Muscle layer of duodenum (tissue), 2 donors: Measurements from ENCODE around the gene C4orf50.

Experiments
- H3K27ac ChIP-seq: one replicate; pipeline ENCODE4 v1.7.0; 2013; ENCODE audit warnings: mild to moderate bottlenecking, low read length
- H3K27me3 ChIP-seq: one replicate; pipeline ENCODE4 v1.7.0; 2013; ENCODE audit warnings: low read depth, mild to moderate bottlenecking, control low read depth, low read length
- H3K36me3 ChIP-seq, 2 donors: one replicate each; pipeline ENCODE4 v1.7.0; 2013; ENCODE audit warnings: low read length in 2 of 2, control low read depth in 1 of 2, mild to moderate bottlenecking in 1 of 2; ENCODE audit not compliant: insufficient read depth in 2 of 2, control insufficient read depth in 1 of 2
- H3K4me1 ChIP-seq, 2 donors: one replicate each; pipeline ENCODE4 v1.7.0; 2013; ENCODE audit warnings: low read length in 2 of 2, mild to moderate bottlenecking in 2 of 2, control low read depth in 1 of 2, moderate library complexity in 1 of 2; ENCODE audit not compliant: insufficient read depth in 2 of 2, control insufficient read depth in 1 of 2
- H3K4me3 ChIP-seq, 2 donors: one replicate each; pipeline ENCODE4 v1.7.0; 2013; ENCODE audit warnings: low read length in 2 of 2, low read depth in 1 of 2, mild to moderate bottlenecking in 1 of 2
- H3K9me3 ChIP-seq, 2 donors: one replicate each; pipeline ENCODE4 v1.7.0; 2013; ENCODE audit warnings: low read length in 2 of 2, control low read depth in 1 of 2, mild to moderate bottlenecking in 1 of 2; ENCODE audit not compliant: control insufficient read depth in 1 of 2
- donor health status: healthy.

The C4orf50 gene

DNA sequence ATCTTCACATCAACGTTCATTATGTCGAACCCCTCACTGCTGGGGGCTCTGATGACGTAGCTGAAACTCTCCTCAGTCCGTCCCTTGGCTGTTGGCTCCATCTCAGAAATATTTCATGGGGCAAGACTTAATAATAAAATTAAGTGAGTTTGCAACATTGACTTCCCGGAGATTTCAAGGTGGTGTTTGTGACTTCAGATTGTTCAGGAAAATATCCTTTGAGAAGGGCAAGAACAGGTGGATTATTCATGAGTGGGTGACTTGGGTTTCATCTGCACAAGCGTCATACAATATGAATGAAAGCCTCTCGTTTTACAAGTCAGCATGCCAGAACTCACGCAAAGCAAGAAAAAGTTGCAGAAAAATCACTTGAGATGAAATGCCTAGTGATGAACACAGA is at the start of gene C4orf50:
C4orf50 (minus strand) TSS at position 101 of the 400 bp plus-strand sequence.
- no peaks in the 10 kb centered on the region for H3K36me3 ChIP-seq
- no peaks in the 10 kb centered on the region for H3K9me3 ChIP-seq
- no peak within 1 kb of the TSS for H3K4me3 ChIP-seq
- no peaks in the 10 kb centered on the region for H3K4me1 ChIP-seq
- no peak within 1 kb of the TSS for H3K27ac ChIP-seq
- H3K27me3 ChIP-seq, result no peaks in the 10 kb centered on the region

DNA sequence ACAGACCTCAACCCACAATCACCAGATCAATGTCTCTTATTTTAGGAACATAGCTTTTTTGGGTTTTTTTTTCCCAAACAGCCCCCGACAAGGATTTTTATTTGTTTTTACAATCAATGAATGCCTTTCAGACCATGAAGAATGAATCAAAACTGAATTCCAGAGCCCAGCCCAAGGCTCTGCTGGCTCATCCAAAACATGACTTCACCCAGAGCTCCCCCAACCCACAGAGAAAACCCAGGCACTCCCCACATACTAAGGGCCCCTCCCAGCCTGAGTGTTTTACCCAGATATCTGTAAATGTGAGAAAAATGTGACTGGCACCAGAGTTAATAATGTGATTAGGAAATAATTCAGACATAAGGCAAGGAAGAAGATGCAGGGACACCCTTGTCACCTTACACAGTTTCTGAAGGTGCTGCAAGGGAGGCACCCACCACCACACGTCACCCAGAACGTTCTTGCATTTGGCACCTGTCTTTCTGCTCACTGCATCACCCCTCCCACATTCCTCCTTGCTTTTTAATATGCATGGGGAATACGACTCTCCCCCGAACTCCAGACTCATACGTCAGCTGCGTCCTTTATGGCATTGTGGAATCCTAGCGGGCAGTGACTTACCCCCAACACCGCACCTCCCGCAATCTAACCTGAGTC is 47.8 kb upstream of the C4orf50 start:
- H3K27me3 ChIP-seq, result no peaks in the 10 kb centered on the region
- H3K4me3 ChIP-seq, result no peak overlapping the region
- no peaks in the 10 kb centered on the region for H3K36me3 ChIP-seq
- no peaks in the 10 kb centered on the region for H3K9me3 ChIP-seq
- H3K4me1 ChIP-seq, result no peaks in the 10 kb centered on the region
- no peak overlapping the region for H3K27ac ChIP-seq

GRCh38 chr4:6065166-6065565 is 46.9 kb upstream of the C4orf50 start:
- peaks cover 0 to 4% of the 10 kb centered on the region in 2 donors for H3K9me3 ChIP-seq
- H3K36me3 ChIP-seq, result no peaks in the 10 kb centered on the region
- no peak overlapping the region for H3K4me3 ChIP-seq
- no peaks in the 10 kb centered on the region for H3K27me3 ChIP-seq
- no peaks in the 10 kb centered on the region for H3K4me1 ChIP-seq
- H3K27ac ChIP-seq, result no peak overlapping the region

DNA sequence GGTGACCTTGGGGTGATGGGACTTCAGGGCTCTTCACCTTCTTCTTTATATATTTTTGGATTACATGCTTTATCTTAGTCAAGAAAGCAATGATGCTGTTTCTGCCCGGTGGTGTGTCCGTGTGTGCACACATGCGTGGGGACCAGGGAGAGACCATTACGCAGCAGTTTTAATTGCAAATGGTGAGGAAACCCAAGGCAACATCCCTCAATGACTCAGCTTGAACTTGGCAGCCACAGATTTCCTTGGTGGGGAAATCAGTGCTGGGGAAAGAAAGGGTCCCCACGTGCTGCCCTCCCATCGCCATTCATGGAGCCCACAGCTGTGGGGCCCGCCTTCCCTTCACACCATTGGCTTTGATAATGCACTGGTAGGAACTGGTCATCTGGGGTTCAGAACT is 46.2 kb upstream of the C4orf50 start:
- Histone ChIP-seq H3K27ac (no peak overlapping the region), H3K4me3 (no peak overlapping the region), H3K27me3 (no peaks in the 10 kb centered on the region), H3K4me1 (no peaks in the 10 kb centered on the region), H3K9me3 (peaks cover 0 to 11% of the 10 kb centered on the region in 2 donors), H3K36me3 (no peaks in the 10 kb centered on the region)

- H3K27ac ChIP-seq, result no peak overlapping the region
- no peaks in the 10 kb centered on the region for H3K27me3 ChIP-seq
- no peaks in the 10 kb centered on the region for H3K4me1 ChIP-seq
These were observed 45.5 kb upstream of the C4orf50 start for GRCh38 chr4:6063684-6064083.

GRCh38 chr4:6062133-6062532 is 43.9 kb upstream of the C4orf50 start:
- Histone ChIP-seq H3K27me3 (no peaks in the 10 kb centered on the region), H3K9me3 (peaks cover 5 to 32% of the 10 kb centered on the region in 2 donors), H3K36me3 (no peaks in the 10 kb centered on the region), H3K27ac (no peak overlapping the region), H3K4me3 (no peak overlapping the region), H3K4me1 (no peaks in the 10 kb centered on the region)

More at GRCh38 chr4:6063684-6064083, 45.5 kb upstream of the C4orf50 start:
- H3K4me3 ChIP-seq, result no peak overlapping the region
- no peaks in the 10 kb centered on the region for H3K36me3 ChIP-seq
- peaks cover 4 to 18% of the 10 kb centered on the region in 2 donors for H3K9me3 ChIP-seq

DNA sequence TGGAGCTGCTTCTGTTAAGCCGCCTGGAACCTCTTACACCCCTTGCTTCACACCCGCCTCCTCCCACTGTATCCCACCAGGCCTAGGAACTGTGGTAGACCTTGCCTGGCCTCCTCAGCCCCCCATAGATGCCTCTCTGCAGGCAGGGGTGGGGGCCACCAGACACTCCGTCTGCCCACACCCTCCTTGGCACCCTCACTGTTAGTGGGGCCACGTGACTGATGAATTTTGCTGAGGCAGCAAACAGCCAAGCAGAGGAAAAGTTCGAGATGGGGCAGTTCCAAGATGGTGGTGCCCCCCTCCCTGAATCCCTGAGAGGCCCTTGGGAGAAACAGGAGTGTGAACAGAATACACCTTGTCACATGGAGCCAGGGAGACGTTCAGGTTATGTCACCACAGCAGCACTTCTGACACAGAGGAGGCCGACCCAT is 41.2 kb upstream of the C4orf50 start:
- Histone ChIP-seq H3K36me3 (no peaks in the 10 kb centered on the region), H3K27ac (no peak overlapping the region), H3K4me1 (no peaks in the 10 kb centered on the region), H3K27me3 (no peaks in the 10 kb centered on the region), H3K9me3 (peaks cover 5 to 38% of the 10 kb centered on the region in 2 donors), H3K4me3 (peak overlapping the region in 1 of 2 donors; percentile 18)

GRCh38 chr4:6058531-6059374 is 40.5 kb upstream of the C4orf50 start:
- Histone ChIP-seq H3K4me1 (no peaks in the 10 kb centered on the region), H3K27me3 (no peaks in the 10 kb centered on the region), H3K27ac (no peak overlapping the region), H3K9me3 (peaks cover 5 to 38% of the 10 kb centered on the region in 2 donors), H3K4me3 (peak overlapping the region in 1 of 2 donors; percentile 18), H3K36me3 (no peaks in the 10 kb centered on the region)

GRCh38 chr4:6056976-6057766 is 38.9 kb upstream of the C4orf50 start:
- peak overlapping the region in 1 of 2 donors; percentile 27 for H3K4me3 ChIP-seq
- H3K27ac ChIP-seq, result no peak overlapping the region
- no peaks in the 10 kb centered on the region for H3K36me3 ChIP-seq
- no peaks in the 10 kb centered on the region for H3K4me1 ChIP-seq
- H3K27me3 ChIP-seq, result no peaks in the 10 kb centered on the region
- peaks cover 5 to 38% of the 10 kb centered on the region in 2 donors for H3K9me3 ChIP-seq

DNA sequence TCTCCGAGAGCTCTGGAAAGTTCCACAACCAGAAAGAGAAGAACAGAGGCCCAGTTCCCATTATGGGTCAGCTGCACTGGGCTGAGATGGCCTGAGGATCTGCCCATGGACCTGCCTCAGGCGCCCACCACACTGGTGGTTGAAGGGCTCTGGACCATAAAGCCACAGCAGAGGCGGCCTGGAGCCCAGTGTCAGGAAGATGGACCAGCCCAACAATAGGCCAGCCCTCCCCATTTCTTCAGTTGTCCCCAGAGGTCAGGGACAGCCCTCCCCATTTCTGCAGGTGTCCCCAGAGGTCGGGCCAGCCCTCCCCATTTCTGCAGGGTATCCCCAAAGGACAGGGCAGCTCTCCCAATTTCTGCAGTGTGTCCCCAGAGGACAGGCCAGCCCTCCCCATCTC is 37.2 kb upstream of the C4orf50 start:
- Histone ChIP-seq H3K4me3 (no peak overlapping the region), H3K27ac (no peak overlapping the region), H3K36me3 (no peaks in the 10 kb centered on the region), H3K27me3 (no peaks in the 10 kb centered on the region), H3K4me1 (no peaks in the 10 kb centered on the region), H3K9me3 (peaks cover 5 to 37% of the 10 kb centered on the region in 2 donors)

- peaks cover 5 to 33% of the 10 kb centered on the region in 2 donors for H3K9me3 ChIP-seq
- H3K4me1 ChIP-seq, result no peaks in the 10 kb centered on the region
These were observed 36.8 kb upstream of the C4orf50 start for GRCh38 chr4:6055030-6055429.

More at GRCh38 chr4:6055030-6055429, 36.8 kb upstream of the C4orf50 start:
- Histone ChIP-seq H3K27me3 (no peaks in the 10 kb centered on the region), H3K27ac (no peak overlapping the region), H3K36me3 (no peaks in the 10 kb centered on the region), H3K4me3 (no peak overlapping the region)
